Psoas muscle (tissue), 8 donors: ENCODE data around the gene LMAN1L. TPM values are rescaled to one million over a fixed set of nuclear protein-coding genes. Genes with fewer than 3 reads are reported as not detected.

Experiments used
- ATAC-seq, 4 donors: fragments of 200-7000 bp; cut with Tn5 transposase; one replicate each; pipeline ENCODE4 v1.9.1; 2020; ENCODE audit warnings: moderate library complexity in 3 of 4, mild to moderate bottlenecking in 2 of 4
- DNase-seq, 2 donors: peaks; one replicate each; pipeline ENCODE4 v3.0.0-alpha.2; 2020
- H3K27ac ChIP-seq: fragments of 200-600 bp; one replicate; pipeline ENCODE4 v1.8.0; 2022
- H3K27me3 ChIP-seq, 3 donors: fragments of 200-600 bp in 1 of 3; one replicate each; pipeline versions ENCODE4 v1.6.1 to v1.8.0; 2013 to 2022; ENCODE audit warnings: low read length in 2 of 3, mild to moderate bottlenecking in 2 of 3, moderate library complexity in 1 of 3; ENCODE audit not compliant: insufficient read depth in 3 of 3
- H3K36me3 ChIP-seq, 2 donors: fragments of 200-600 bp in 1 of 2; one replicate each; pipeline versions ENCODE4 v1.6.1 to v1.8.0; 2013 to 2022; ENCODE audit warnings: low read depth in 1 of 2, mild to moderate bottlenecking in 1 of 2, moderate library complexity in 1 of 2; ENCODE audit not compliant: insufficient read depth in 1 of 2
- H3K4me1 ChIP-seq: fragments of 200-600 bp; one replicate; pipeline ENCODE4 v1.8.0; 2022
- H3K4me3 ChIP-seq: fragments of 200-600 bp; one replicate; pipeline ENCODE4 v1.8.0; 2022; ENCODE audit warnings: mild to moderate bottlenecking
- H3K9me3 ChIP-seq: fragments of 200-600 bp; one replicate; pipeline ENCODE4 v1.8.0; 2022
- WGBS, 3 donors: extraction: QIAGEN DNeasy Blood & Tissue Kit; methylation state at CpG; one replicate each; pipeline versions ENCODE4 v1.1.6 to v1.1.7; 2013; 5-methylcytosine and 5-hydroxymethylcytosine counted together
- intact Hi-C, 2 donors: fragments of 100-400 bp; cut with DNase I; formaldehyde crosslinking; loops; one replicate each; pipeline versions ENCODE4 v1.11.0 to v1.14.2; 2022
- polyA plus RNA-seq, 3 donors: library from polyadenylated mRNA; stranded (reverse); fragments of 200-250 nt; gene quantifications; one replicate each; pipeline ENCODE4 v1.2.3, GENCODE V29; 2013
- total RNA-seq, 4 donors: library from RNA; stranded (reverse); fragmentation: NEBNext Ultra II Directional in 2 of 4; extraction: Animal tissue kit (Norgen Biotek cat#: 25700) in 2 of 4; gene quantifications; one replicate each; pipeline versions ENCODE4 v1.2.1 to v1.2.4, GENCODE V29; 2021 to 2023
- TF ChIP-seq, protein P1 (sequence below): fragments of 200-600 bp; IDR thresholded peaks from one replicate; pipeline ENCODE4 v1.8.0; 2022; ENCODE audit warnings: antibody characterized with exemption
- donor health status: healthy with polysubstance abuse.
- donor health status: DM: no; HTN: no; CAD: no; lungs with moderate emphysema.
- donor health status: Bipolar disorder and iron deficiency.
- donor health status: healthy.
- donor health status: DM: yes; HTN: yes; CAD: no.
- donor health status: DM: no; HTN: no; CAD: no.
- donor health status: DM: no; HTN: no; CAD: no.
- donor health status: DM: yes; HTN: yes; CAD: no.

LMAN1L gene
- total and polyA plus RNA-seq, 7 donors: 0.36 to 0.66 TPM; not detected in 5

DNA sequence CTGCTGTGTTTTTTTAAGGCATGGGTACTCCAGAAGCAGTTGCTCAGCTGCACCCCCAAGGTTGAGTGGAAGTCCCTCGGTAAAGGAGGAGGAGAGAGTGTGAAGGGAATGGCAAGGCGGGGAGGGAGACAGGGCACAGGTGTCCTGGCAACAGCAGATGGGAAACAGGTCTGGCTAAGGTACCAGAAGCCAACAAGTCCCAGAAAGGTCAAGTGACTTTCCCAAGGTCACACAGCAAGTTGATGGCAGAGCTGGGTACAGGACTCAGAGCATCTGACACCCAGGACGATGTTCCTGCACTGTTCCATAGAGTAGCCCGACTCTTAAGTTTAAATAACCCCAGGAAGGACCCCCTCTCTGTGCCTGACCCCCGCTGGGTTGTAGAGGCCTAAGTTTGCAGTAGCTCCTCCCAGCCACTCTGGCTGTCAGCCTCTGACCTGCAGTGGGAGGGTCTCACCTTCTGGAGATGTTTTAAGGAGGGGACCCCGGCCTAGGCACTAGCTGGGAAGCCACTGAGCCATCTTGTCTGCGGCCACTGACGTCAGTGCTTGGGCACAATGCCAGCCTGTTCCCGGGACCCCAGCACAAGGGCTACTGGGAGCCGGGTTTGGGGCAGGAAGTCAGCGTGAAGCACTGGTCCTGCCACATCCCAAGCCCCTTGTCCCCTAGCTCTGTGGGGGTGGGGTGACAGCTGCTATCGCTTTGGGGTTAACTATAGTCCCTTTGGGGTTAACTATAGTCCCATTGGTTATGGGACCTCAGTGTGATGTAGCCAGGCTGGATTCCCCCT lies 20.2 kb upstream of the LMAN1L start:
- no peaks in the 10 kb centered on the region for H3K9me3 ChIP-seq
- 69 to 74% (median 70%) methylated on average over 12 of the region's 12 CpGs for WGBS, 3 donors
- H3K36me3 ChIP-seq: no peaks in the 10 kb centered on the region
- H3K27ac ChIP-seq: no peak overlapping the region
- ATAC-seq: no peak
- H3K27me3 ChIP-seq: no peaks in the 10 kb centered on the region
- intact Hi-C loops: no loop called here
- H3K4me1 ChIP-seq: peaks cover 48% of the 10 kb centered on the region
- peak in 1 of 2 donors; percentile 66 for DNase-seq
- TF ChIP-seq, protein P1, sequence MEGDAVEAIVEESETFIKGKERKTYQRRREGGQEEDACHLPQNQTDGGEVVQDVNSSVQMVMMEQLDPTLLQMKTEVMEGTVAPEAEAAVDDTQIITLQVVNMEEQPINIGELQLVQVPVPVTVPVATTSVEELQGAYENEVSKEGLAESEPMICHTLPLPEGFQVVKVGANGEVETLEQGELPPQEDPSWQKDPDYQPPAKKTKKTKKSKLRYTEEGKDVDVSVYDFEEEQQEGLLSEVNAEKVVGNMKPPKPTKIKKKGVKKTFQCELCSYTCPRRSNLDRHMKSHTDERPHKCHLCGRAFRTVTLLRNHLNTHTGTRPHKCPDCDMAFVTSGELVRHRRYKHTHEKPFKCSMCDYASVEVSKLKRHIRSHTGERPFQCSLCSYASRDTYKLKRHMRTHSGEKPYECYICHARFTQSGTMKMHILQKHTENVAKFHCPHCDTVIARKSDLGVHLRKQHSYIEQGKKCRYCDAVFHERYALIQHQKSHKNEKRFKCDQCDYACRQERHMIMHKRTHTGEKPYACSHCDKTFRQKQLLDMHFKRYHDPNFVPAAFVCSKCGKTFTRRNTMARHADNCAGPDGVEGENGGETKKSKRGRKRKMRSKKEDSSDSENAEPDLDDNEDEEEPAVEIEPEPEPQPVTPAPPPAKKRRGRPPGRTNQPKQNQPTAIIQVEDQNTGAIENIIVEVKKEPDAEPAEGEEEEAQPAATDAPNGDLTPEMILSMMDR: no peak
- no peak overlapping the region for H3K4me3 ChIP-seq

DNA sequence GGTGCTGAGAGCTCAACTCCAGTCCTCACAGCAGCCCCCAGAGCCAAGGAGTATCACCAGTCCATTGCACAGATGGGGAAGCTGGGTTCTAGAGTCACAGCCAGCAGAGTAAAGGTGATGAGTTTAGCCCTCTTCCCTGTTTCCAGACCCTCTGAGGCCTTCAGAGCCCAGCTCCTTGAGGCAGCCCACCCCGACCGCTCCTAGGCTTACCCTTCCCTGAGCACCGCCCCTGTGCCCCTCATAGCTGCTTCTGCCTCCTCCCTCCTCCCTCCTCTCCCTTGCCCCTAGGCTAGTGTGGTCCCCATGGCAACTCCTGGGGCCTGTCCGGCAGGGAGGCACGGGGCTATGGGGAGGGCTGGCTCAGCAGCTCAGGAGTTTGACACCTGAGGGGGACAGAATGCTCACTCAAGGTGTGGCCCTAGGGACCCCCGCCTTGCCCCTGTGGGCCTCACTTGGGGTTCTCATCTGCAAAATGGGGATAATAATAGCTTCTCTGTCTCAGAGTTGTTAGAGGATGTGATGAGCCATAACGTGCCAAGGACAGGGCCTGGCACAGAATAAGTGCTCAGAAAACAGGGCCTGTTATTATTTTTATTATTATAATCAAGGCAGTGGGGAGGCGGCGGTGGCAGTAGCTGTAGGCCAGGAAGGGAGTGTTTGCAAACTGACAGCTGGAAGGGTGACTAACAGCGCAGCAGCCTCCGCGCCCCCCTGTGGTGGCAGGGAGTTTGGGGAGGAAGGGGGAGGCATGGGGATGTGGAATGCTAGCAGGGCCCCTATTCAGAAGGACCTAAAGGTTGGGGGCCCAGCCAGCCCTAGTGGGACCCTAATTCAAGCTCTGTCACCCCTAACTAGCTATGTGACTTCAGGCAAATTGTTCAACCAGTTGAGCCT lies 19.3 kb upstream of the LMAN1L start:
- H3K27ac ChIP-seq: no peak overlapping the region
- TF ChIP-seq, protein P1: no peak
- DNase-seq: no peak
- no peaks in the 10 kb centered on the region for H3K9me3 ChIP-seq
- no peaks in the 10 kb centered on the region for H3K36me3 ChIP-seq
- H3K27me3 ChIP-seq: no peaks in the 10 kb centered on the region
- H3K4me1 ChIP-seq: peaks cover 43% of the 10 kb centered on the region
- no peak for ATAC-seq
- WGBS, 3 donors: 81 to 85% (median 81%) methylated on average over 12 of the region's 12 CpGs
- intact Hi-C loops: no loop called here
- no peak overlapping the region for H3K4me3 ChIP-seq

DNA sequence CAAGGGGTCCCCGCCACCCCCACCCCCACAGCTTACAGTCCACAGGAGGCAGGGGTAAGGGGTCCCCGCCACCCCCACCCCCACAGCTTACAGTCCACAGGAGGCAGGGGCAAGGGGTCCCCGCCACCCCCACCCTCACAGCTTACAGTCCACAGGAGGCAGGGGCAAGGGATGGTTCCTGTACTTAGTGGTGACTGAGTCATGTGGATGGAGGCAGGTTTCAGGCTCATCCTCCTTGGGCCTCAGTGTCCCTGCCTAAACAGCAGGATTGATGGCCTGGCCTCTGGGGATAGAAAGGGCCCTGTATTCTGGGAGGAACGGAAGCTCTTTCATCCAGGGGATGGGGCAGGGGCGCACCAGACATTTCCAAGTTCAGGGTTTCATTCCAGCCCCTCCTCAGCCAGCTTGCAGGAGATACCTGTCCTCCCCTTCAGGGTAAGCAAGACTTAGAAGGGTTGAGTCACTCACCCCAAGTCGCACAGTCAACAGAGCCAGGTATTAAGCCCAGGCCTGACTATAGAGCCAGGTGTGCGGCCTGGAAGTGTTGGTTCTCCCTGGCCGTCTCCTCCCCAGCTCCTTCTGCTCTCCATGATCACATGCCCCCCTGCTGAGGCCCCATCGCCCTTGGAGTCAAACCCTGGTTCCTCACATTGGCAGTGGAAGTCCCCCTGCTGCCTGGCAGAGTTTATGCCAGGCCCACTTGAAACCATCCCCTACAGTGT lies 18.2 kb upstream of the LMAN1L start:
- Histone ChIP-seq H3K27ac (no peak overlapping the region), H3K4me1 (peaks cover 42% of the 10 kb centered on the region), H3K36me3 (peaks cover 0 to 4% of the 10 kb centered on the region in 2 donors), H3K4me3 (no peak overlapping the region), H3K9me3 (no peaks in the 10 kb centered on the region), H3K27me3 (no peaks in the 10 kb centered on the region)
- TF ChIP-seq, protein P1: no peak
- no peak for ATAC-seq
- WGBS, 3 donors: 90 to 94% (median 91%) methylated on average over 7 of the region's 9 CpGs
- DNase-seq: no peak
- intact Hi-C loops: no loop called here

DNA sequence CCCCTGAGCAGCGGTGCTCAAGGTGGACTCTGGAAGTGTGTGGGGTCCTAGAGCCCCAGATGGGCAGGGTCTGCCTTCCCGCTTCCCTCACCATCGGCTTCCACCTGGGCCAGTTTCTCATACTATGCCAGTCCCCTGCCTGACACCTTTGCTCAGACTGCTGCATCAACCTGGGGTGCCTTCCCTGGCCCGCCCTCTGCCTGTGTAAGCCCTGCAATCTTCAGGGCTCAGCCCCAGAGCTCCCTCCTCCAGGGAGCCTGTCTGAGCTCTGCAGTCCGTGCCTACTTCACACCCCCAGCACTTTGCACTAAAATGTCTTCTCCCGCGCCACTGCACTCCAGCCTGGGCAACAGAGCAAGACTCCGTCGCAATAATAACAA lies 17.7 kb upstream of the LMAN1L start:
- H3K4me3 ChIP-seq: no peak overlapping the region
- no peaks in the 10 kb centered on the region for H3K27me3 ChIP-seq
- no peak for ATAC-seq
- intact Hi-C loops: no loop called here
- TF ChIP-seq, protein P1: no peak
- H3K9me3 ChIP-seq: no peaks in the 10 kb centered on the region
- DNase-seq: no peak
- peaks cover 0 to 8% of the 10 kb centered on the region in 2 donors for H3K36me3 ChIP-seq
- 93 to 97% (median 97%) methylated on average over 9 of the region's 9 CpGs for WGBS, 3 donors
- H3K4me1 ChIP-seq: peaks cover 41% of the 10 kb centered on the region
- no peak overlapping the region for H3K27ac ChIP-seq
